WTC11 (cell line): ENCODE results near the gene UQCR10. TPM values are rescaled to one million over a fixed set of nuclear protein-coding genes. Genes with fewer than 3 reads are reported as not detected.

Source experiments
- ATAC-seq: fragments of 200-7000 bp; cut with Tn5 transposase; 2 replicates; pipeline ENCODE4 v1.10.0; 2021; ENCODE audit warnings: mild to moderate bottlenecking, moderate library complexity
- CTCF ChIA-PET: fragments of 300-600 bp; sonication (Branson Sonifier 250); formaldehyde crosslinking; loops from one replicate; lab custom pipeline; 2021; ENCODE audit warnings: antibody characterized with exemption; lab: Charles Lee
- POLR2A ChIA-PET: fragments of 350-600 bp; sonication (Branson Sonifier 250); formaldehyde crosslinking; loops from one replicate; lab custom pipeline; 2021; ENCODE audit warnings: antibody characterized with exemption; lab: Charles Lee
- DNase-seq: peaks from one replicate; pipeline ENCODE4 v3.0.0; 2021; ENCODE audit warnings: low spot score
- H3K27ac Mint-ChIP-seq: 2 replicates; pipeline ENCODE4 v1.8.0; 2021; ENCODE audit warnings: mixed read lengths
- H3K27me3 Mint-ChIP-seq: 2 replicates; pipeline ENCODE4 v1.8.0; 2021; ENCODE audit warnings: low read depth, mild to moderate bottlenecking, moderate library complexity, mixed read lengths
- H3K36me3 Mint-ChIP-seq: 2 replicates; pipeline ENCODE4 v1.8.0; 2021; ENCODE audit warnings: mixed read lengths
- H3K4me1 Mint-ChIP-seq: 2 replicates; pipeline ENCODE4 v1.8.0; 2022; ENCODE audit warnings: mixed read lengths
- H3K4me3 Mint-ChIP-seq: 2 replicates; pipeline ENCODE4 v1.8.0; 2021; ENCODE audit warnings: mild to moderate bottlenecking, moderate library complexity, mixed read lengths
- H3K9me3 Mint-ChIP-seq: 2 replicates; pipeline ENCODE4 v1.8.0; 2021; ENCODE audit warnings: mixed read lengths
- CBFB ChIP-seq: sonication (generic); formaldehyde crosslinking; IDR thresholded peaks from 2 replicates; pipeline ENCODE4 v1.8.1; 2022; ENCODE audit warnings: mild to moderate bottlenecking, low read depth, missing genetic modification reagents
- CDX4 ChIP-seq: fragments of 250-450 bp; sonication (Bioruptor Pico); IDR thresholded peaks from 2 replicates; pipeline ENCODE4 v1.9.0; 2021; ENCODE audit warnings: moderate library complexity, mild to moderate bottlenecking, inconsistent platforms, borderline replicate concordance
- CTCF ChIP-seq: fragments of 200-600 bp; IDR thresholded peaks from 2 replicates; pipeline ENCODE4 v1.8.0; 2022; ENCODE audit warnings: antibody characterized with exemption
- EMX1 ChIP-seq: fragments of 250-450 bp; sonication (Bioruptor Pico); IDR thresholded peaks from 2 replicates; pipeline ENCODE4 v1.8.0; 2021; ENCODE audit warnings: mild to moderate bottlenecking
- ESRRA ChIP-seq: sonication (generic); formaldehyde crosslinking; IDR thresholded peaks from 2 replicates; pipeline ENCODE4 v1.8.1; 2022; ENCODE audit warnings: mild to moderate bottlenecking, missing genetic modification reagents, borderline replicate concordance
- ETV6 ChIP-seq: sonication (generic); formaldehyde crosslinking; IDR thresholded peaks from 2 replicates; pipeline ENCODE4 v1.8.1; 2022; ENCODE audit warnings: mild to moderate bottlenecking, missing genetic modification reagents
- FOXK1 ChIP-seq: sonication (generic); formaldehyde crosslinking; IDR thresholded peaks from 2 replicates; pipeline ENCODE4 v1.8.0; 2022; ENCODE audit warnings: mild to moderate bottlenecking, moderate library complexity, missing genetic modification reagents
- NR1H2 ChIP-seq: sonication (generic); formaldehyde crosslinking; IDR thresholded peaks from 2 replicates; pipeline ENCODE4 v1.9.0; 2021; ENCODE audit warnings: mild to moderate bottlenecking, moderate library complexity, missing genetic modification reagents
- SOX15 ChIP-seq: fragments of 250-450 bp; sonication (Bioruptor Pico); IDR thresholded peaks from 2 replicates; pipeline ENCODE4 v1.9.0; 2021; ENCODE audit warnings: mild to moderate bottlenecking
- ZNF423 ChIP-seq: fragments of 250-450 bp; sonication (Bioruptor Pico); IDR thresholded peaks from 2 replicates; pipeline ENCODE4 v2.1.2; 2022; ENCODE audit warnings: mild to moderate bottlenecking, moderate library complexity
- total RNA-seq: library from RNA; stranded (reverse); gene quantifications from 3 replicates; pipeline ENCODE4 v1.2.3, GENCODE V29; 2021
- TF ChIP-seq, protein P1 (sequence below): sonication (generic); formaldehyde crosslinking; IDR thresholded peaks from 2 replicates; pipeline ENCODE4 v1.8.1; 2023; ENCODE audit warnings: mild to moderate bottlenecking, missing genetic modification reagents
- TF ChIP-seq, protein P2 (sequence below): fragments of 250-450 bp; sonication (Bioruptor Pico); IDR thresholded peaks from 2 replicates; pipeline ENCODE4 v2.1.2; 2022; ENCODE audit warnings: mild to moderate bottlenecking, moderate library complexity
- TF ChIP-seq, protein P3 (sequence below): sonication (generic); formaldehyde crosslinking; IDR thresholded peaks from 2 replicates; pipeline ENCODE4 v1.8.0; 2022; ENCODE audit warnings: mild to moderate bottlenecking, missing genetic modification reagents
- TF ChIP-seq, protein P4 (sequence below): sonication (generic); formaldehyde crosslinking; IDR thresholded peaks from 2 replicates; pipeline ENCODE4 v1.8.1; 2022; ENCODE audit warnings: missing genetic modification reagents, borderline replicate concordance

The UQCR10 gene
- total RNA-seq, 1 experiment from 2014 or later, result 119 TPM

DNA sequence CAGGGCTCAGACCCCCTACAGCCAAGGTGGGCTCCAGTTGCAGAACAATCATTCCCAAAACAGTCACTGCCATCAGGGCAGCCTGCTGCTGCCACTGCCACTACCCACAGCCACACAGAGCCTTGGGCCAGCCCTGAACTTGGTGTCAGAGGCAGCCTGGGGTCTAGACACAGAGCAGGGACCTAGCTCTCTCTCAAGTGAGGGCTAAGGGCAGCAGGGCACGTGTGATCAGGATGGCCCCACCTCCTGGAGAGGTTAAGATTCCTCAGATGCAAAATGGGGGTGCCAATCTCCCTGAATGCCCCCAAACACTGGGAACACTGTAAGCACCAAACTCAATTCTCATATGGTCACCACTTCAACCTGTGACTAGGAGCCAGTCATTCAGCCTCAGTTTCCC, 31.8 kb upstream of the UQCR10 start (continued):
- TF ChIP-seq, protein P1, sequence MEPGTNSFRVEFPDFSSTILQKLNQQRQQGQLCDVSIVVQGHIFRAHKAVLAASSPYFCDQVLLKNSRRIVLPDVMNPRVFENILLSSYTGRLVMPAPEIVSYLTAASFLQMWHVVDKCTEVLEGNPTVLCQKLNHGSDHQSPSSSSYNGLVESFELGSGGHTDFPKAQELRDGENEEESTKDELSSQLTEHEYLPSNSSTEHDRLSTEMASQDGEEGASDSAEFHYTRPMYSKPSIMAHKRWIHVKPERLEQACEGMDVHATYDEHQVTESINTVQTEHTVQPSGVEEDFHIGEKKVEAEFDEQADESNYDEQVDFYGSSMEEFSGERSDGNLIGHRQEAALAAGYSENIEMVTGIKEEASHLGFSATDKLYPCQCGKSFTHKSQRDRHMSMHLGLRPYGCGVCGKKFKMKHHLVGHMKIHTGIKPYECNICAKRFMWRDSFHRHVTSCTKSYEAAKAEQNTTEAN (CRISPR knock-in tag), result no peak
- TF ChIP-seq SOX15 (CRISPR knock-in tag) (no peak), CBFB (CRISPR knock-in tag) (no peak), EMX1 (no peak), CTCF (no peak), FOXK1 (CRISPR knock-in tag) (no peak), CDX4 (CRISPR knock-in tag) (no peak), ETV6 (CRISPR knock-in tag) (no peak)
- TF ChIP-seq, protein P2, sequence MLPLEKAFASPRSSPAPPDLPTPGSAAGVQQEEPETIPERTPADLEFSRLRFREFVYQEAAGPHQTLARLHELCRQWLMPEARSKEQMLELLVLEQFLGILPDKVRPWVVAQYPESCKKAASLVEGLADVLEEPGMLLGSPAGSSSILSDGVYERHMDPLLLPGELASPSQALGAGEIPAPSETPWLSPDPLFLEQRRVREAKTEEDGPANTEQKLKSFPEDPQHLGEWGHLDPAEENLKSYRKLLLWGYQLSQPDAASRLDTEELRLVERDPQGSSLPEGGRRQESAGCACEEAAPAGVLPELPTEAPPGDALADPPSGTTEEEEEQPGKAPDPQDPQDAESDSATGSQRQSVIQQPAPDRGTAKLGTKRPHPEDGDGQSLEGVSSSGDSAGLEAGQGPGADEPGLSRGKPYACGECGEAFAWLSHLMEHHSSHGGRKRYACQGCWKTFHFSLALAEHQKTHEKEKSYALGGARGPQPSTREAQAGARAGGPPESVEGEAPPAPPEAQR (CRISPR knock-in tag), result no peak
- TF ChIP-seq, protein P3, sequence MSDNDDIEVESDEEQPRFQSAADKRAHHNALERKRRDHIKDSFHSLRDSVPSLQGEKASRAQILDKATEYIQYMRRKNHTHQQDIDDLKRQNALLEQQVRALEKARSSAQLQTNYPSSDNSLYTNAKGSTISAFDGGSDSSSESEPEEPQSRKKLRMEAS (CRISPR knock-in tag), result no peak

DNA sequence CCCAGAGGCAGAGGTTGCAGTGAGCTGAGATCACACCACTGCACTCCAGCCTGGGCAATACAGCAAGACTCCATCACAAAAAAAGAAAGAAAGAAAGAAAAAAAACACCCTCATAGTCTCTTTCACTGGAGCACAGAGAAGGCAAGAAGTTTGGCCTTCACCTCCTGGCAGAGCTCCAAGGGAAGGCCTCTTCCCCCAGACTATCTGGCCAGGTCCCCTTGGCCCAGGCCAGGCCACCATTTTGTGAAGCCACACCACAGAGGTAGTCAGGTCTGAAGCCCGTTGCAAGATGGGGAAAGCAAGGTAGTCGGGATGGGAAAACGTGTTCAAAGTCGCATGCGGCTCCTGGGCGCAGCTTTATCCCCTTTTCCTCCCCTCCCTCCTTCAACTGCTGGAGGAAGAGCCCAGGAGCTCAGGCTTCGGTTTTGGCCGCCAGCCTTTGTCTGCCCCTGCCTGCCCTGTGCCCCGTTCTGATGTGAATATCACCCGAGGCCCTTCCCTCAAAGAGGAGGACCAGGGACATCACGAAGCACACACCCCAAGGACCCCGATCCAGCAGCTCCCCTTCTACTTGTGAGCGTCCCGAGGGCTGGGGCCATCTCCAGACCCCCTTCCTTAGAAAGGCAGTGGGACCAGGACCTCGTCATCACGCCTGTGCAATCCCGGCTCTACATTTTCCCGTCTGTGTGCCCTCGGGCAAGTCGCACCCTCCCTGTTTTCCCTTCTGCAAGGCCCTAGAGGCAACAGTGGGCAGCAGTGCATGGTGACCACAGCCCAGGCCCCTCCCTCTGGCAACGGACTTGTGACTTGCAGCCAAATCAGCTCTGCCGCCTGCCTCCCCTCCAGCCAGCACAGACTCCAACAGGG, 29.7 kb upstream of the UQCR10 start:
- CTCF ChIA-PET, result interaction anchor here (0.9 to 1.6 kb wide), 2 partner anchors 10 to 101 kb away, joined by 3 to 4 read pairs; no protein-coding TSS in a partner anchor
- H3K36me3 Mint-ChIP-seq, result peaks cover 4% of the 10 kb centered on the region; the same call in 1 of the 2 replicates
- POLR2A ChIA-PET, result interaction anchor here (0.7 kb wide), 1 partner anchor 391 kb away, joined by 4 read pairs; no protein-coding TSS in a partner anchor
- H3K4me3 Mint-ChIP-seq, result no peak overlapping the region
- ATAC-seq (no peak), DNase-seq (no peak)
- peaks cover 17% of the 10 kb centered on the region for H3K4me1 Mint-ChIP-seq
- H3K9me3 Mint-ChIP-seq, result no peaks in the 10 kb centered on the region
- H3K27me3 Mint-ChIP-seq, result no peaks in the 10 kb centered on the region
- TF ChIP-seq NR1H2, result 0 out of 2 replicates have a peak, but pooled peaks have one; percentile 26
- TF ChIP-seq, protein P4, sequence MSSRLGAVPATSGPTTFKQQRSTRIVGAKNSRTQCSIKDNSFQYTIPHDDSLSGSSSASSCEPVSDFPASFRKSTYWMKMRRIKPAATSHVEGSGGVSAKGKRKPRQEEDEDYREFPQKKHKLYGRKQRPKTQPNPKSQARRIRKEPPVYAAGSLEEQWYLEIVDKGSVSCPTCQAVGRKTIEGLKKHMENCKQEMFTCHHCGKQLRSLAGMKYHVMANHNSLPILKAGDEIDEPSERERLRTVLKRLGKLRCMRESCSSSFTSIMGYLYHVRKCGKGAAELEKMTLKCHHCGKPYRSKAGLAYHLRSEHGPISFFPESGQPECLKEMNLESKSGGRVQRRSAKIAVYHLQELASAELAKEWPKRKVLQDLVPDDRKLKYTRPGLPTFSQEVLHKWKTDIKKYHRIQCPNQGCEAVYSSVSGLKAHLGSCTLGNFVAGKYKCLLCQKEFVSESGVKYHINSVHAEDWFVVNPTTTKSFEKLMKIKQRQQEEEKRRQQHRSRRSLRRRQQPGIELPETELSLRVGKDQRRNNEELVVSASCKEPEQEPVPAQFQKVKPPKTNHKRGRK (CRISPR knock-in tag), result no peak
- H3K27ac Mint-ChIP-seq, result no peak overlapping the region

DNA sequence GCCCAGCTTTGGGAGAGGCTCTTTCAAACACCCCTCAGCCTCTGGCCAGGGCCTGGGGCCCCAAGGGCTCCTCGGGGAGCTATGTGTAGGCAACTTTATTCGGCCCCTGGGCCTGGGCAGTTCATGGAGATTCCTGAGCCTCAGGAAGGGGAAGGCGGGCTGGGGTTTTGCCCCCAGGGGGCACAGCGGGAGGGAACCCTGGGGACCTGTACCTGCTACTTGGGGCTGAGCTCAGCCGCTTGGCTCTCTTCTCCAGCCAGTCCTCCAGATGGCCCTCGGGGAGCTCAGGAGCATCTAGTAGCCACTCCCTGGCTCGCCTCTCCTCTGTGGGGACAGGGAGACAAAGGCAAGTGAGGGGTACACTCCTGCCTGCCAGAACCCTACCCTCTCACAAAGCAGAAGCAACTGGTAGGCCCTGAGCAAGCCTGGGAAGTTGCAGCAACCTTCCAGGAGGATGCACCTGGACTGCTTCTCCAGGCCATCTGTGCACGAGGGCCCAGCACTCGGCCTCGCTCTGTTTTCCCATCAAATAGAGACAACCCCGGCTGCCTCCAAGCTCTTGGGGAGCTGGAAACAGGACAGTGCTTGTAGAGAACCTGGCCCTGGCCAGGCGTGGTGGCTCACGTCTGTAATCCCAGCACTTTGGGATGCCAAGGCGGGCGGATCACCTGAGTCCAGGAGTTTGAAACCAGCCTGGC, 28.9 kb upstream of the UQCR10 start:
- peaks cover 17% of the 10 kb centered on the region for H3K4me1 Mint-ChIP-seq
- CTCF ChIA-PET, result interaction anchor here (0.9 to 1.6 kb wide), 3 partner anchors 11 to 102 kb away, joined by 3 to 4 read pairs (median 4); no protein-coding TSS in a partner anchor
- no peak for ATAC-seq
- H3K27me3 Mint-ChIP-seq, result no peaks in the 10 kb centered on the region
- DNase-seq, result no peak
- POLR2A ChIA-PET, result no interaction called here
- no peak overlapping the region for H3K4me3 Mint-ChIP-seq
- no peak overlapping the region for H3K27ac Mint-ChIP-seq
- H3K9me3 Mint-ChIP-seq, result no peaks in the 10 kb centered on the region
- TF ChIP-seq ZNF423 (CRISPR knock-in tag) (0 out of 2 replicates have a peak, but pooled peaks have one; percentile 15), ESRRA (CRISPR knock-in tag) (no peak)
- TF ChIP-seq, protein P1 (CRISPR knock-in tag), result no peak
- peaks cover 4% of the 10 kb centered on the region; the same call in 1 of the 2 replicates for H3K36me3 Mint-ChIP-seq
